ENCODE measurements around the gene TYRO3.

Gene TYRO3

DNA sequence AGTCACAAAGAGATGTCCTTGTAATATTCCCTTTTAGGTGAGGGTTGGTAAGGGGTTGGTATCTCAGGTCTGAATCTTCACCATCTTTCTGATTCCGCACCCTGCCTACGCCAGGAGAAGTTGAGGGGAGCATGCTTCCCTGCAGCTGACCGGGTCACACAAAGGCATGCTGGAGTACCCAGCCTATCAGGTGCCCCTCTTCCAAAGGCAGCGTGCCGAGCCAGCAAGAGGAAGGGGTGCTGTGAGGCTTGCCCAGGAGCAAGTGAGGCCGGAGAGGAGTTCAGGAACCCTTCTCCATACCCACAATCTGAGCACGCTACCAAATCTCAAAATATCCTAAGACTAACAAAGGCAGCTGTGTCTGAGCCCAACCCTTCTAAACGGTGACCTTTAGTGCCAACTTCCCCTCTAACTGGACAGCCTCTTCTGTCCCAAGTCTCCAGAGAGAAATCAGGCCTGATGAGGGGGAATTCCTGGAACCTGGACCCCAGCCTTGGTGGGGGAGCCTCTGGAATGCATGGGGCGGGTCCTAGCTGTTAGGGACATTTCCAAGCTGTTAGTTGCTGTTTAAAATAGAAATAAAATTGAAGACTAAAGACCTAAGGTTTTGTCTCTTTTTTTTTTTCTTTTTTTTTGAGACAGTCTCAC is 19.8 kb downstream of the TYRO3 start:
- no peaks in the 10 kb centered on the region for H4K20me1 ChIP-seq (ENCODE audit: insufficient read depth)
- H3K27me3 ChIP-seq (ENCODE audit: insufficient read depth, low read depth), result no peaks in the 10 kb centered on the region
- H3K4me1 ChIP-seq (ENCODE audit: low read depth, poor library complexity, severe bottlenecking), result no peaks in the 10 kb centered on the region
- H2AFZ ChIP-seq (ENCODE audit: low read depth), result no peak overlapping the region
- no peak overlapping the region for H3K4me2 ChIP-seq
- H3K36me3 ChIP-seq (ENCODE audit: insufficient read depth), result no peaks in the 10 kb centered on the region
- H3K79me2 ChIP-seq (ENCODE audit: insufficient read depth, low read depth), result no peaks in the 10 kb centered on the region
- TF ChIP-seq, protein P1, sequence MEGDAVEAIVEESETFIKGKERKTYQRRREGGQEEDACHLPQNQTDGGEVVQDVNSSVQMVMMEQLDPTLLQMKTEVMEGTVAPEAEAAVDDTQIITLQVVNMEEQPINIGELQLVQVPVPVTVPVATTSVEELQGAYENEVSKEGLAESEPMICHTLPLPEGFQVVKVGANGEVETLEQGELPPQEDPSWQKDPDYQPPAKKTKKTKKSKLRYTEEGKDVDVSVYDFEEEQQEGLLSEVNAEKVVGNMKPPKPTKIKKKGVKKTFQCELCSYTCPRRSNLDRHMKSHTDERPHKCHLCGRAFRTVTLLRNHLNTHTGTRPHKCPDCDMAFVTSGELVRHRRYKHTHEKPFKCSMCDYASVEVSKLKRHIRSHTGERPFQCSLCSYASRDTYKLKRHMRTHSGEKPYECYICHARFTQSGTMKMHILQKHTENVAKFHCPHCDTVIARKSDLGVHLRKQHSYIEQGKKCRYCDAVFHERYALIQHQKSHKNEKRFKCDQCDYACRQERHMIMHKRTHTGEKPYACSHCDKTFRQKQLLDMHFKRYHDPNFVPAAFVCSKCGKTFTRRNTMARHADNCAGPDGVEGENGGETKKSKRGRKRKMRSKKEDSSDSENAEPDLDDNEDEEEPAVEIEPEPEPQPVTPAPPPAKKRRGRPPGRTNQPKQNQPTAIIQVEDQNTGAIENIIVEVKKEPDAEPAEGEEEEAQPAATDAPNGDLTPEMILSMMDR (conservative IDR thresholded peaks at IDR 0.05; ENCODE audit: low read depth, low read length), result no peak
- H3K9ac ChIP-seq, result no peak overlapping the region
- H3K4me3 ChIP-seq (IDR thresholded peaks at IDR 0.05; ENCODE audit: insufficient read depth, low read depth, low read length), result no peak overlapping the region
- H3K27ac ChIP-seq, result no peak overlapping the region

DNA sequence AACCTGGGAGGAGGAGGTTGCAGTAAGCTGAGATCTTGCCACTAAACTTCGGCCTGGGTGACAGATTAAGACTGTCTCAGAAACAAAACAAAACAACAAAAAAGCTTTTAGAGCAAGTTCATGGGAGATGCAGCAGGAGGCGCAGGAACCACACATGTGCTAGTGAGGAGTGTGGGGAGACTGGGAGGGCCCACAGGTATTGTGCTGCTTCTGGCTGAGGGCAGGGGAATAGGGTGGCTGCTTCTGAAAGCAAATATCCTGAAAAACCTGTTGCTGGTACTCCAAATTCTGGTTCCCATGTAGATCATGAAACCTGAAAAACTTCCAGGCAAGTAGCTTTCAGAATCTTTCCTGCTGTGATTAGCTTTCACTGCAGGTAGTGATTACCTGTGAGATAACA is 22.1 kb downstream of the TYRO3 start:
- Histone ChIP-seq H3K4me2 (no peak overlapping the region), H4K20me1 (ENCODE audit: insufficient read depth) (no peaks in the 10 kb centered on the region), H3K4me1 (ENCODE audit: low read depth, poor library complexity, severe bottlenecking) (no peaks in the 10 kb centered on the region), H2AFZ (ENCODE audit: low read depth) (no peak overlapping the region), H3K27ac (no peak overlapping the region), H3K79me2 (ENCODE audit: insufficient read depth, low read depth) (no peaks in the 10 kb centered on the region), H3K36me3 (ENCODE audit: insufficient read depth) (no peaks in the 10 kb centered on the region), H3K9ac (no peak overlapping the region), H3K4me3 (IDR thresholded peaks at IDR 0.05; ENCODE audit: insufficient read depth, low read depth, low read length) (no peak overlapping the region), H3K27me3 (ENCODE audit: insufficient read depth, low read depth) (no peaks in the 10 kb centered on the region)
- TF ChIP-seq, protein P1 (conservative IDR thresholded peaks at IDR 0.05; ENCODE audit: low read depth, low read length), result no peak

DNA sequence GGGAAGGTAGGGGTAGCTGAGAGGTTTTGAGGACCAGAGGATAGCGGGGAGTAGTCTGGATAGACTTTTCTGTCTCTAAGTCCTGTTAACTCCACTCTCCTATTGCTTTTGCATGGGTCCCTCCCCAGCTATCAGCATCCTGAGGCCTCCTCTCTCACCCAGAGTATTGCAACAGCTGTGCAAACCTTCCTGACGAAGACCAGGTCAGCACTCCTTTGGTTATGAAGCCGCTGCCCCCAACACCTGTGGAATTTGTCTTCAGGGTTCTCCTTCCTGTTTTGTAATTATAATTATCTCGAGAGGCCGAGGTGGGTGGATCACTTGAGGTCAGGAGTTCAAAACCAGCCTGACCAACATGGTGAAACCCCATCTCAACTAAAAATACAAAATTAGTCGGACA is 24.8 kb downstream of the TYRO3 start:
- Histone ChIP-seq H4K20me1 (ENCODE audit: insufficient read depth) (no peaks in the 10 kb centered on the region), H3K9ac (no peak overlapping the region), H3K36me3 (ENCODE audit: insufficient read depth) (no peaks in the 10 kb centered on the region), H3K79me2 (ENCODE audit: insufficient read depth, low read depth) (no peaks in the 10 kb centered on the region), H3K4me1 (ENCODE audit: low read depth, poor library complexity, severe bottlenecking) (no peaks in the 10 kb centered on the region), H3K27ac (no peak overlapping the region), H2AFZ (ENCODE audit: low read depth) (no peak overlapping the region), H3K27me3 (ENCODE audit: insufficient read depth, low read depth) (no peaks in the 10 kb centered on the region), H3K4me3 (IDR thresholded peaks at IDR 0.05; ENCODE audit: insufficient read depth, low read depth, low read length) (no peak overlapping the region), H3K4me2 (no peak overlapping the region)
- TF ChIP-seq, protein P1 (conservative IDR thresholded peaks at IDR 0.05; ENCODE audit: low read depth, low read length), result no peak

DNA sequence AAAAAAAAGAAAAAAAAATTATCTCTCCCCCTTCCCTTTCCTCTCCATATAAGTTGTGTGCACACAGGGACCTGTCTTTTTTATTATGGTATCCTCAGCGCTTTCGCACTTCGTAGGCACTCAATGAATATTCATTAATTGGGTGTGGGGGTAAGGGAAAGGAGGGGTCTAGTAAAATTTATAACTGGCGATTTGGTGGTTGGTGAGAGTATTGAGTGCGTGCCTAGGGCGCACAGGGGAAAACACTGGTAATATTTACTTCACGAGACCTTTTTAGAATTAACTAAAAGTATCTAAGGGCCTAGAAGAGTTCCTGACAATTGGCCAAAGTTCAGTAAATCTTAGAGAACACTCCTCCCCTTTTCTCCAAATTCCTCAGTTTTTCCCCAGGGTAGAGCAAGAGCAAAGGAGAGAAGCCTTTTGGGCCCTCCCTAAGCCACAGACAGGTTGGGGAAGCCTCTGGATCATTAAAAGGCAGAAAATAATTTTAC is 25.7 kb downstream of the TYRO3 start:
- H3K4me3 ChIP-seq (IDR thresholded peaks at IDR 0.05; ENCODE audit: insufficient read depth, low read depth, low read length), result no peak overlapping the region
- TF ChIP-seq, protein P1 (conservative IDR thresholded peaks at IDR 0.05; ENCODE audit: low read depth, low read length), result no peak
- H3K9ac ChIP-seq, result no peak overlapping the region
- H4K20me1 ChIP-seq (ENCODE audit: insufficient read depth), result no peaks in the 10 kb centered on the region
- no peaks in the 10 kb centered on the region for H3K4me1 ChIP-seq (ENCODE audit: low read depth, poor library complexity, severe bottlenecking)
- no peak overlapping the region for H2AFZ ChIP-seq (ENCODE audit: low read depth)
- H3K36me3 ChIP-seq (ENCODE audit: insufficient read depth), result no peaks in the 10 kb centered on the region
- H3K79me2 ChIP-seq (ENCODE audit: insufficient read depth, low read depth), result no peaks in the 10 kb centered on the region
- no peak overlapping the region for H3K4me2 ChIP-seq
- no peaks in the 10 kb centered on the region for H3K27me3 ChIP-seq (ENCODE audit: insufficient read depth, low read depth)
- H3K27ac ChIP-seq, result no peak overlapping the region
